ENCODE measurements around the gene LTBP2. TPM values are rescaled to one million over a fixed set of nuclear protein-coding genes. Genes with fewer than 3 reads are reported as not detected.

LTBP2 gene
- total RNA-seq, 4 donors from 2014 or later: 19.8 to 51.9 (median 28.8) TPM

- TF ChIP-seq CTCF (IDR thresholded peaks at IDR 0.05 in 4 of 5, conservative IDR thresholded peaks at IDR 0.05 in 1 of 5): no peak
- no peak for TF ChIP-seq POLR2A (IDR thresholded peaks at IDR 0.05)
- in situ Hi-C loops (cut with MboI; ENCODE audit: low sequenced_read_pairs in 4 of 4): no loop called here
- Histone ChIP-seq H3K27me3 (no peaks in the 10 kb centered on the region), H3K9me3 (no peaks in the 10 kb centered on the region), H3K27ac (no peak overlapping the region), H3K4me1 (no peaks in the 10 kb centered on the region), H3K4me3 (no peak overlapping the region), H3K36me3 (no peaks in the 10 kb centered on the region)
- intact Hi-C loops (cut with DNase I; ENCODE audit: low total_unique reads): no loop called here
- ATAC-seq (no peak), DNase-seq (no peak)
Measured at GRCh38 chr14:74634481-74634880, 22.4 kb upstream of the LTBP2 start.

- no peak overlapping the region for H3K4me3 ChIP-seq
- H3K36me3 ChIP-seq: no peaks in the 10 kb centered on the region
- intact Hi-C loops (cut with DNase I; ENCODE audit: low total_unique reads): no loop called here
- no peaks in the 10 kb centered on the region for H3K27me3 ChIP-seq
- ATAC-seq: peak; percentile 47 to 49
- H3K4me1 ChIP-seq: no peaks in the 10 kb centered on the region
- in situ Hi-C loops (cut with MboI; ENCODE audit: low sequenced_read_pairs in 4 of 4): no loop called here
- peak overlapping the region in 2 of 4 donors; percentile 2 to 29 for H3K27ac ChIP-seq
- peak in 1 of 2 donors; percentile 43 for DNase-seq
- TF ChIP-seq POLR2A (IDR thresholded peaks at IDR 0.05): no peak
- no peak for TF ChIP-seq CTCF (IDR thresholded peaks at IDR 0.05 in 4 of 5, conservative IDR thresholded peaks at IDR 0.05 in 1 of 5)
- H3K9me3 ChIP-seq: no peaks in the 10 kb centered on the region
Measured at GRCh38 chr14:74630881-74631690, 19.0 kb upstream of the LTBP2 start.

- Histone ChIP-seq H3K4me1 (no peaks in the 10 kb centered on the region), H3K36me3 (no peaks in the 10 kb centered on the region), H3K27me3 (no peaks in the 10 kb centered on the region), H3K4me3 (no peak overlapping the region), H3K27ac (no peak overlapping the region), H3K9me3 (no peaks in the 10 kb centered on the region)
- DNase-seq: no peak
- in situ Hi-C loops (cut with MboI; ENCODE audit: low sequenced_read_pairs in 4 of 4) (no loop called here), intact Hi-C loops (cut with DNase I; ENCODE audit: low total_unique reads) (no loop called here)
- TF ChIP-seq POLR2A (IDR thresholded peaks at IDR 0.05) (no peak), CTCF (IDR thresholded peaks at IDR 0.05 in 4 of 5, conservative IDR thresholded peaks at IDR 0.05 in 1 of 5) (no peak)
- ATAC-seq: no peak
Measured at GRCh38 chr14:74628418-74628817, 16.4 kb upstream of the LTBP2 start.

- TF ChIP-seq CTCF (IDR thresholded peaks at IDR 0.05 in 4 of 5, conservative IDR thresholded peaks at IDR 0.05 in 1 of 5) (no peak), POLR2A (IDR thresholded peaks at IDR 0.05) (no peak)
- in situ Hi-C loops (cut with MboI; ENCODE audit: low sequenced_read_pairs in 4 of 4) (no loop called here), intact Hi-C loops (cut with DNase I; ENCODE audit: low total_unique reads) (no loop called here)
- Histone ChIP-seq H3K4me1 (no peaks in the 10 kb centered on the region), H3K36me3 (no peaks in the 10 kb centered on the region), H3K27me3 (no peaks in the 10 kb centered on the region), H3K4me3 (no peak overlapping the region), H3K27ac (no peak overlapping the region), H3K9me3 (no peaks in the 10 kb centered on the region)
- ATAC-seq (no peak), DNase-seq (no peak)
Measured at GRCh38 chr14:74627076-74627475, 15.0 kb upstream of the LTBP2 start.
